WTC11 (cell line): ENCODE data around the gene LHPP.

Experiments
- CDX4 ChIP-seq: fragments of 250-450 bp; sonication (Bioruptor Pico); IDR thresholded peaks from 2 replicates; pipeline ENCODE4 v1.9.0; 2021; ENCODE audit warnings: moderate library complexity, mild to moderate bottlenecking, inconsistent platforms, borderline replicate concordance
- CTCF ChIP-seq: fragments of 200-600 bp; IDR thresholded peaks from 2 replicates; pipeline ENCODE4 v1.8.0; 2022; ENCODE audit warnings: antibody characterized with exemption
- E2F4 ChIP-seq: sonication (generic); formaldehyde crosslinking; IDR thresholded peaks from 2 replicates; pipeline ENCODE4 v1.8.1; 2022; ENCODE audit warnings: low read depth, mild to moderate bottlenecking, moderate library complexity, missing genetic modification reagents, borderline replicate concordance
- FOXK1 ChIP-seq: sonication (generic); formaldehyde crosslinking; IDR thresholded peaks from 2 replicates; pipeline ENCODE4 v1.8.0; 2022; ENCODE audit warnings: mild to moderate bottlenecking, moderate library complexity, missing genetic modification reagents
- MYBL2 ChIP-seq: sonication (generic); formaldehyde crosslinking; IDR thresholded peaks from 2 replicates; pipeline ENCODE4 v1.8.1; 2023; ENCODE audit warnings: mild to moderate bottlenecking, moderate library complexity, missing genetic modification reagents
- NR1H2 ChIP-seq: sonication (generic); formaldehyde crosslinking; IDR thresholded peaks from 2 replicates; pipeline ENCODE4 v1.9.0; 2021; ENCODE audit warnings: mild to moderate bottlenecking, moderate library complexity, missing genetic modification reagents
- NR2C2 ChIP-seq: sonication (generic); formaldehyde crosslinking; IDR thresholded peaks from 2 replicates; pipeline ENCODE4 v1.8.0; 2022; ENCODE audit warnings: mild to moderate bottlenecking, missing genetic modification reagents
- SMAD3 ChIP-seq: sonication (generic); formaldehyde crosslinking; IDR thresholded peaks from 2 replicates; pipeline ENCODE4 v1.8.0; 2022; ENCODE audit warnings: missing genetic modification reagents, mild to moderate bottlenecking, borderline replicate concordance
- TEAD4 ChIP-seq: sonication (generic); formaldehyde crosslinking; IDR thresholded peaks from 2 replicates; pipeline ENCODE4 v1.8.0; 2022; ENCODE audit warnings: mild to moderate bottlenecking, missing genetic modification reagents
- USF2 ChIP-seq: sonication (generic); formaldehyde crosslinking; IDR thresholded peaks from 2 replicates; pipeline ENCODE4 v1.8.1; 2023; ENCODE audit warnings: mild to moderate bottlenecking, missing genetic modification reagents, moderate library complexity
- ZNF138 ChIP-seq: sonication (generic); formaldehyde crosslinking; conservative IDR thresholded peaks from 2 replicates; pipeline ENCODE4 v1.8.1; 2022; ENCODE audit warnings: mild to moderate bottlenecking, moderate library complexity, missing genetic modification reagents

GRCh38 chr10:124534231-124534798 lies 72.7 kb downstream of the LHPP start:
- TF ChIP-seq CTCF (no peak), USF2 (CRISPR knock-in tag) (no peak), FOXK1 (CRISPR knock-in tag) (no peak), TEAD4 (CRISPR knock-in tag) (no peak), E2F4 (CRISPR knock-in tag) (no peak), NR1H2 (no peak), ZNF138 (CRISPR knock-in tag) (no peak), SMAD3 (CRISPR knock-in tag) (no peak), NR2C2 (CRISPR knock-in tag) (no peak), CDX4 (CRISPR knock-in tag) (no peak), MYBL2 (CRISPR knock-in tag) (no peak)
